ENCODE measurements around the gene ZNF668. TPM values are rescaled to one million over a fixed set of nuclear protein-coding genes. Genes with fewer than 3 reads are reported as not detected.
"Not testable (repeated sequence)": the region's sequence is repeated elsewhere in the genome, so short reads cannot be mapped to it uniquely, and the experiment has no call there.

Gene ZNF668
- total RNA-seq, 3 donors from 2014 or later (not counting 1 experiment from before 2014, with no cell fraction given): 11.0 to 27.4 (median 22.6) TPM

- Histone ChIP-seq H3K4me1 (ENCODE audit: control insufficient read depth, insufficient read depth, low read length) (peaks cover 2% of the 10 kb centered on the region), H3K27me3 (ENCODE audit: control insufficient read depth, insufficient read depth, low read length) (peaks cover 10% of the 10 kb centered on the region), H3K27ac (ENCODE audit: low read length) (no peak overlapping the region), H3K4me3 (ENCODE audit: low read length) (no peak overlapping the region), H3K36me3 (ENCODE audit: control insufficient read depth, insufficient read depth, low read length) (no peaks in the 10 kb centered on the region), H3K9me3 (ENCODE audit: control insufficient read depth, insufficient read depth, low read length) (no peaks in the 10 kb centered on the region)
- Mint-ChIP-seq H3K4me3 (no peak overlapping the region), H3K27ac (no peak overlapping the region), H3K36me3 (no peaks in the 10 kb centered on the region), H3K27me3 (ENCODE audit: low read depth in 2 of 2) (peaks cover 27 to 32% of the 10 kb centered on the region in 2 donors), H3K4me1 (peaks cover 0 to 12% of the 10 kb centered on the region in 2 donors), H3K9me3 (no peaks in the 10 kb centered on the region)
- intact Hi-C loops (cut with micrococcal nuclease): no loop called here
- no peak for ATAC-seq
- 82% methylated on average over 6 of the region's 6 CpGs for WGBS (ENCODE audit: insufficient coverage)
- TF ChIP-seq CTCF (IDR thresholded peaks at IDR 0.05): no peak
- no peak for DNase-seq
Measured at GRCh38 chr16:31016018-31016417, 58.0 kb downstream of the ZNF668 start.

GRCh38 chr16:31013292-31013691 is 60.7 kb downstream of the ZNF668 start:
- intact Hi-C loops (cut with micrococcal nuclease); H3K27ac Mint-ChIP-seq; H3K36me3 ChIP-seq (ENCODE audit: control insufficient read depth, insufficient read depth, low read length); H3K4me3 Mint-ChIP-seq; H3K4me3 ChIP-seq (ENCODE audit: low read length); H3K4me1 ChIP-seq (ENCODE audit: control insufficient read depth, insufficient read depth, low read length); H3K9me3 Mint-ChIP-seq; H3K36me3 Mint-ChIP-seq; H3K9me3 ChIP-seq (ENCODE audit: control insufficient read depth, insufficient read depth, low read length); H3K27ac ChIP-seq (ENCODE audit: low read length); ATAC-seq; DNase-seq: not testable (repeated sequence)
- Mint-ChIP-seq H3K27me3 (ENCODE audit: low read depth in 2 of 2) (peaks cover 32 to 44% of the 10 kb centered on the region in 2 donors), H3K4me1 (peaks cover 0 to 20% of the 10 kb centered on the region in 2 donors)
- peaks cover 17% of the 10 kb centered on the region for H3K27me3 ChIP-seq (ENCODE audit: control insufficient read depth, insufficient read depth, low read length)

- H3K9me3 ChIP-seq (ENCODE audit: control insufficient read depth, insufficient read depth, low read length); H3K36me3 Mint-ChIP-seq; ATAC-seq; H3K4me1 ChIP-seq (ENCODE audit: control insufficient read depth, insufficient read depth, low read length); H3K4me3 ChIP-seq (ENCODE audit: low read length); H3K36me3 ChIP-seq (ENCODE audit: control insufficient read depth, insufficient read depth, low read length); DNase-seq; intact Hi-C loops (cut with micrococcal nuclease); H3K9me3 Mint-ChIP-seq; H3K27ac Mint-ChIP-seq; H3K27ac ChIP-seq (ENCODE audit: low read length): not testable (repeated sequence)
- Mint-ChIP-seq H3K4me1 (peaks cover 0 to 20% of the 10 kb centered on the region in 2 donors), H3K27me3 (ENCODE audit: low read depth in 2 of 2) (peaks cover 32 to 48% of the 10 kb centered on the region in 2 donors), H3K4me3 (peak overlapping the region; percentile 57)
- WGBS (ENCODE audit: insufficient coverage): 93% methylated on average over 7 of the region's 7 CpGs
- peaks cover 17% of the 10 kb centered on the region for H3K27me3 ChIP-seq (ENCODE audit: control insufficient read depth, insufficient read depth, low read length)
Measured at GRCh38 chr16:31011815-31012214, 62.2 kb downstream of the ZNF668 start.

Other genes starting within 250 kb of the ZNF668 start
- 10 to 100 TPM; 25.1 to 28.5 (median 27.4) TPM for gene BCL7C, start 180.2 kb downstream of the ZNF668 start, total RNA-seq
- under 1 TPM; 0.45 to 0.60 (median 0.47) TPM for gene CTF1, start 177.6 kb downstream of the ZNF668 start, total RNA-seq
- 10 to 100 TPM; 10.1 to 13.3 (median 12.4) TPM for gene FBXL19, start 150.7 kb downstream of the ZNF668 start, total RNA-seq
- 10 to 100 TPM; 10.8 to 19.8 (median 12.8) TPM for gene ORAI3, start 125.2 kb downstream of the ZNF668 start, total RNA-seq
- 10 to 100 TPM; 32.9 to 34.5 (median 33.9) TPM for gene SETD1A, start 116.5 kb downstream of the ZNF668 start, total RNA-seq
- gene HSD3B7, start 89.0 kb downstream of the ZNF668 start, total RNA-seq: 1 to 10 TPM in 1 of 3 donors, under 1 TPM in 2; 0.26 to 2.1 (median 0.39) TPM
- gene STX1B, start 63.6 kb downstream of the ZNF668 start, total RNA-seq: 1 to 10 TPM in 1 of 3 donors, under 1 TPM in 2; 0.14 to 1.6 (median 0.32) TPM
- gene STX4, start 40.7 kb downstream of the ZNF668 start, total RNA-seq: 100 to 1,000 TPM; 128 to 145 (median 133) TPM
- 10 to 100 TPM; 22.0 to 31.1 (median 30.1) TPM for gene ZNF646, start 182 bp upstream of the ZNF668 start, total RNA-seq
- gene PRSS53, start 14.7 kb upstream of the ZNF668 start, total RNA-seq: 1 to 10 TPM; 4.3 to 7.4 (median 5.1) TPM
- gene VKORC1, start 20.6 kb upstream of the ZNF668 start, total RNA-seq: 10 to 100 TPM; 35.9 to 42.1 (median 41.8) TPM
- gene BCKDK, start 34.1 kb upstream of the ZNF668 start, total RNA-seq: 10 to 100 TPM in 2 of 3 donors, 1 to 10 TPM in 1; 9.9 to 16.3 (median 12.1) TPM
- gene KAT8, start 43.4 kb upstream of the ZNF668 start, total RNA-seq: 100 to 1,000 TPM in 1 of 3 donors, 10 to 100 TPM in 2; 90.6 to 101 (median 93.4) TPM
- not detected for gene PRSS8, start 61.5 kb upstream of the ZNF668 start, total RNA-seq
- 1 to 10 TPM; 2.1 to 3.5 (median 2.3) TPM for gene PRSS36, start 75.8 kb upstream of the ZNF668 start, total RNA-seq
- 100 to 1,000 TPM; 872 to 934 (median 918) TPM for gene FUS, start 105.9 kb upstream of the ZNF668 start, total RNA-seq
- 10 to 100 TPM; 29.7 to 38.1 (median 37.6) TPM for gene PYCARD, start 128.5 kb upstream of the ZNF668 start, total RNA-seq
- gene TRIM72, start 139.9 kb upstream of the ZNF668 start, total RNA-seq: under 1 TPM in 2 of 3 donors, not detected in 1; 0.05 to 0.07 TPM
- gene PYDC1, start 142.9 kb upstream of the ZNF668 start, total RNA-seq: not detected
- gene ITGAM, start 185.7 kb upstream of the ZNF668 start, total RNA-seq: 100 to 1,000 TPM; 370 to 545 (median 428) TPM